NCI-H187 (cell line): ENCODE data around the gene AOX1.
"Not testable (repeated sequence)": the region's sequence is repeated elsewhere in the genome, so short reads cannot be mapped to it uniquely, and the experiment has no call there.

Source experiments
- DNase-seq, 2 experiments: peaks; one replicate each; lab custom pipeline; 2025; lab: John Stamatoyannopoulos, UW

The AOX1 gene

GRCh38 chr2:200585730-200586643, at the start of gene AOX1:
TSS of gene AOX1 (plus strand) at chr2:200586014. CDS start at chr2:200586109, 95 bp downstream.
- no peak for DNase-seq

GRCh38 chr2:200538139-200538538, 47.7 kb upstream of the AOX1 start:
- DNase-seq, result no peak

GRCh38 chr2:200540793-200541192, 45.0 kb upstream of the AOX1 start:
- DNase-seq, result no peak

GRCh38 chr2:200566596-200566995, 19.2 kb upstream of the AOX1 start:
- DNase-seq, result not testable (repeated sequence)

- DNase-seq, result no peak
Measured at GRCh38 chr2:200567932-200568331, 17.9 kb upstream of the AOX1 start.

- no peak for DNase-seq
Measured at GRCh38 chr2:200575957-200576356, 9.9 kb upstream of the AOX1 start.

- no peak for DNase-seq
Measured at GRCh38 chr2:200577027-200577426, 8.8 kb upstream of the AOX1 start.

DNA sequence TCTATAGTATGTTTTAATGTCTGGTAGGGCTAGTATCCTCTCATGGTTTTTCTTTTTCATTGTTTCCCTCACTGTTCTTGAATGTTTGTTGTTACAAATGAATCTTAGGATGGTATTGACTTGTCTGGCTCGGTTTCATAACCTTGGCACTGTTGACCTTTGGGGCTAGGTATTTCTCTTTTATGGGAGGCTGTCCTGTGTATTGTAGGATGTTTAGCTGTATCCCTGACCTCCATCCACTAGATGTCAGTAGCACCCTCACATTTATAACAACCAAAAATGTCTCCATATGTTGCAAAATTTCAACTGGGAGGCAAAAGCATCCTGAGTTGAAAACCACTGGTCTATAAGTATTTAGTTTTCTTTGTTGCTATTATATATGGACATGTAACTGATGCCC, 7.0 kb upstream of the AOX1 start:
- no peak for DNase-seq

- no peak for DNase-seq
Measured at GRCh38 chr2:200584639-200585038, 1.2 kb upstream of the AOX1 start.

DNA sequence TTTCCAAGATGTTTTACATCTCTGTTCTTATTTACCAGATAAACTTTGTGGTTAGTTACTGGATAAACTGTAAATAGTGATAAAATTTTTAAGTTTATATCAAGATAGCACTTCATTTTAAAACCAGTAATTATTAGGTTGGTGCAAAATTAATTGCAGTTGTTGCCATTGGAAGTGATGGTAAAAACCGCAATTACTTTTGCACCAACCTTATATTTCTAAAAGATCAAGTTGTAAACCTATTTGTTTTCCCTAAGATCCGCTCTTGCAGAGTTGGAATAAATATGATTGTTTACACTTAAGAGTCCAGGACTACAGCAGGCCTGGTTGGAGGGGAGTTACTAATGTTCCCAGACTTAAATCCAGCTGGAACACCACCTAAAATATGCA, 479 bp upstream of the AOX1 start:
- no peak for DNase-seq

- no peak for DNase-seq
Measured at GRCh38 chr2:200586644-200586975, 796 bp downstream of the AOX1 start.

GRCh38 chr2:200587007-200587616, 1.3 kb downstream of the AOX1 start:
- DNase-seq, result no peak

GRCh38 chr2:200588076-200588678, 2.4 kb downstream of the AOX1 start:
- DNase-seq, result no peak

GRCh38 chr2:200590090-200590489, 4.3 kb downstream of the AOX1 start:
- no peak for DNase-seq

DNA sequence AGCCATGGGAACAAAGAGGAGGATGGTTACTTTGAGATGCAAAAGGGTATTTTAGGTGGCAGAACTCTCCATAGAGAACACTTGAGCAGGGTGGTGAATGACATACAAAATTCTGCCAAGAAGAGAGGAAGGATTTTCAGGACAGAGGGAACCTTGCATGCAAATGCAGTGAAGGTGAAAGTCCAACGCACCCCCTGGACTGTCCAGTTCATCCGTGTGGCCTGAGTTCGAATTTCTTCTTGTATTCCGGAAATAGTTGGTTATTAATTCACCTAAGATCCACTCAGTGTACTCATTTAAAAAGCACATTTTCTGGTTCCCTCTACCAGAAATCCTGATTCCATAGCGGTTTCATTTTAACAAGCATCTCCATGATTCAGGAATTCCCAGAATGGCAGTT, 5.5 kb downstream of the AOX1 start:
- no peak for DNase-seq

DNA sequence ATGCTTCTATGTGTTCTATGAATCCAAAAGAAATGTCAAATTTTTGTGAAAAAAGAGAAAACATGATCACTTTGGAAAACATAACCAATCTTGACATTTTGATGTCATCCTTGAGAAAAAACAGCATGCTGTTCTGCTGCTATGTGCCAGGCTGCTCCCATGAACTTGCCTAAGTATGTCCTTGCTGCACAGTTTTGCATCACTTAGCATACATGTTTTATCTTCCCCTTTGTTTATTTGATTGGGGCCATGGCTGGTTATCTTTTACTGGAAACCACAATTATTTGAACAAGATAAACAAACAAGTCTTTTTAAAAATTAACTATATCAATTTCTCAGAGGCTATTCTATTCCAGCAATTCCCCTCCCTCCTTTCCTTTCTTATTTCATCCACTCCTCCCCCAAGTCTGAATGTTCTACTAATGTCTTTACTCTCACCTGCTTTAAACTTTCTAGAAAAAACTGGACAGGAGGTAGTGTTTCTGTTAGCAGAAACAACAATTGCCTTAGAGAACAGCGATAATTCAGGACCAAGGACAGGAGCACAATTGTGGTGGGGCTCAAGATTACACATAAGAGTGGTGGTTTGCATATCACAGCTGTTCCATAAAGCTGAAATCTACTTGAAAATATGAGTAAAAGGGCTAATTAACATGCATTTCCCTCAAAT, 6.7 kb downstream of the AOX1 start:
- DNase-seq, result no peak

- no peak for DNase-seq
Measured at GRCh38 chr2:200593905-200594304, 8.1 kb downstream of the AOX1 start.

DNA sequence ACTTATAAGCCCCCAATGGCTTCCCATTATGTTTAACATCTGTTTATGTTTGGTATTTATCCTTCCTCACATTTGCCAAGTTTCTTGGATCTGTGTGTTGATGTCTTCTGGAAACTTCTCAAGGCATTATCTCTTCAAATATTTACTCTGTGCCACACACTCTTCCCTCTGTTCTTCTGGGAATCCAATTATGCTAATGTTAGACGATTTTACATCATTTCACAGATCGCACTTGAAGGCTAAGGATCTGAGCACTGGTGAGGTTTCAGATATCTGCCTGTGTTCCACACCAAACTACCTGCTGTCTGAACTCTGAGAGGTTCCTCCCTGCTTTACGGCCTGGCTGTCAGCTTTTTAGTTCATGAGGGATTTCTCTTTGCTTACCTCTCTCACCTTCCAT, 10.1 kb downstream of the AOX1 start:
- DNase-seq, result no peak

DNA sequence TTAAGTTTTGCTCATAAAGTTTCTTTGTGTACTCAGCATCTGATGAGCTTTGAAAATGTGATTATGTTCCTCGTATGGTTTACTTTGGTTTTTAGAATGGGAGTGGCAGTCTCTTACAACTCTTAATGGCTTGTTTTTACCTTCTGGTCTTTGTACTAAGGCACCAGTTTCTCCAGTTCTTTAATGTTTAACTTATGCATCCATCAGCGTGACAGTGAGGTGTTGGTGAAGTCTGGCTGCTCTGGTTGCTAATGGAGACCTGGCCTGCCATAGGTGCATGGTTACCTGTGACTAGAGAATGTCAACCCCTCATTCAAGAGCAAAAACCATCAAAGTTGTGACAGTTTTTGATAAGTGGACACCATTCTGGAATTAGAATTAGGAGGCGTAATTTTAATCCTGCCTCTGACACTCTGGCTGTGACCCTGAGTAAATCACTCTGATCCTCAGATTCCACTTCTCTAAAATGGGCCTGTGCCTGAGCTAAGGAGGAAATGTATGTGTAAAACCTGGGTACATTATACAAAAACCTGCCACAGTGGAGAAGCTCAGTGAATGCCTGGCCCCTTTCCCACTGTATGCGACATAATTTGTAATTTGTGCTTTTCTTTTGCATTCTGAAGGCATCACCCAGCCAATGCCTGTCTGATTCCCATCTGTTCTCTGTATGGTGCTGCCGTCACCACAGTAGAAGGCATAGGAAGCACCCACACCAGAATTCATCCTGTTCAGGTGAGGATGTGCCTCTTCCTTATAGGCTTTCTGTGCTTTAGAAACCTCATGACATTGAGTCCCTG, 11.2 kb downstream of the AOX1 start:
- DNase-seq, result no peak

DNA sequence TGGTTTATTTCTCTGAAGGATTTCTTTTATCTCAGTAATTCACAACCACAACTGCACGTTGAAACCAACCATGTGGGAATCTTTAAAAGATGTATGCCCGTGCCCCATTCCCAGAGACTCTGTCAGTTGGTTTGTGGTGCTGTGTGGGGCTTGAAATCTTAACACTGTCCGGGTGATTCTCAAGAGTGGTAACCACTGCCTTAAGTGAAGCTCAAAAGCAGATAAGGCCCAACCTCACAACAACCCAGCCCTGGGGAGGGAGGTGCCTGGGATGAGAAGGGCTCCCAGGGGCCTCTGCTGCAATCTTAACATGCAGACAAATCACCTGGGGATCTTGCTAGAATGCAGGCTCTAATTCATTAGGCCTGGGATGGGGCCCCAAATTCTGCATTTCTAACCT, 13.4 kb downstream of the AOX1 start:
- no peak for DNase-seq

GRCh38 chr2:200600549-200601225, 14.9 kb downstream of the AOX1 start:
- DNase-seq, result no peak
